Hindlimb muscle (tissue), 1 donor: Measurements from ENCODE around the gene ADD1. TPM values are rescaled to one million over a fixed set of nuclear protein-coding genes. Genes with fewer than 3 reads are reported as not detected.

Experiments used
- DNase-seq: peaks from one replicate; pipeline ENCODE4 v3.0.0-alpha.2; 2013
- polyA plus RNA-seq: library from polyadenylated mRNA; unstranded; fragments of 120-200 nt; gene quantifications from one replicate; pipeline ENCODE4 v1.2.1, GENCODE V29; 2013; ENCODE audit not compliant: insufficient read length

Gene ADD1
- polyA plus RNA-seq, 1 donor: 205 TPM

- DNase-seq: no peak
Measured at GRCh38 chr4:2924765-2925301, 81.2 kb downstream of the ADD1 start.

- DNase-seq: no peak
Measured at GRCh38 chr4:2925496-2925895, 81.9 kb downstream of the ADD1 start.

DNA sequence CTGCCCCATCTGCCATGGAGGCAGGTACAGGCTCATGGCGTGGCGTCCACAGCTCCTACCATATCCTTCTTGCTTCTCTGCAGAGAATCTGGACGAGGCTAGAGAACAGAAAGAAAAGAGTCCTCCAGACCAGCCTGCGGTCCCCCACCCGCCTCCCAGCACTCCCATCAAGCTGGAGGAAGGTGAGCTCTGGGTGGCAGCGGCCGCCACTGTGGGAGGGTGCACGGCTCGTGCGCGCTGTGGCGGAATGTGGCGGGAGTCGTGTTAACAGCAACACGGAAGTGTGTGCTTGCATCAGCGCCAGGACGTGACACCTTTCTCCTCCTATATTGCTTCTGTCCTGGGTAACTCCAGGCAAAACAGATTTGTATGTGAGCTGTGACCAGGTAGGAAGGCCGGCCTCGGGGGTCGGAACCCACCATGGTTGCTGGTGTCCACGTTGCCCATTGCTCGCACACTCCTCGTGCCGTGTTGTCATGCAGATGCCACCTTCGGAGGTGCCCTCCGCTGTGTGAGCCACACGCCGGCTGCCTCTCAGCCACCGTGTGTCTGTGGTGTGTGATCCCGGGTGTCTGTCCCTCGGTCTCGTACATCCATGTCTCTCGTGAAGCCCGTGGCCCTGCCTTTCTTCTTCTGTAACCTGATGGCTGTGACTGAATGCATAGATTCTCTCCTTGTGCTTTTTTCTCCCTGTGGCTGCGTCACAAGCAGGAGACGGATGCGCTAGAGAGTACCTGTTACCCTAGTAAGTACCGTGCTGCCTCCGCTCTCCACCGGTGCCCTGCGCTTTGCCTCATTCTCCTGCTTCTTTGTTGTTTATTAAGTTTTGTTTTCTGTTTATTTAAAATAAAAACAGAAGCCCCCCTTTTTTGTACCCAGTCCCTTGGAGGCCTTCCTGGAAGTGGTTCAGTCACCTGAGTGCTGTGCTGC, 82.6 kb downstream of the ADD1 start:
- DNase-seq: no peak

GRCh38 chr4:2927016-2927695, 83.5 kb downstream of the ADD1 start:
- DNase-seq: no peak

DNA sequence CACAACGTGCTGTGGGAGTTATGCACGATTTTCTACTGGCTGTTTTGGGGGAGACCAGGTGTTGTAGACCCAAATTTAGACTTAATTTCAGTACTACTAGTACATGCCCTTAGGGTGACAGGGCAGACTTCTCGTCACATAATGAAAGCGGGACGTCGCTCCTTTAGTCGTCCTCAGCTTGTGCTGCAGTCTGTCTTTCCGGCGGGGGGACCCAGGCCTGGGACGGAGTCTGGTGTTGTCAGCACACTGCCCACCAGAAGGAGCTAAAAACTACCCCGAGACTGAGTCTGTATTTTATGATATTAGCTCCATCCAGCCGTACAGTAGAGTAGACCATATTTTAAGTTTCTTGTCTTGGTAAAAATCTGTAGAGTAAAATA, 84.0 kb downstream of the ADD1 start:
- DNase-seq: no peak

- no peak for DNase-seq
Measured at GRCh38 chr4:2928242-2929176, 84.9 kb downstream of the ADD1 start.

DNA sequence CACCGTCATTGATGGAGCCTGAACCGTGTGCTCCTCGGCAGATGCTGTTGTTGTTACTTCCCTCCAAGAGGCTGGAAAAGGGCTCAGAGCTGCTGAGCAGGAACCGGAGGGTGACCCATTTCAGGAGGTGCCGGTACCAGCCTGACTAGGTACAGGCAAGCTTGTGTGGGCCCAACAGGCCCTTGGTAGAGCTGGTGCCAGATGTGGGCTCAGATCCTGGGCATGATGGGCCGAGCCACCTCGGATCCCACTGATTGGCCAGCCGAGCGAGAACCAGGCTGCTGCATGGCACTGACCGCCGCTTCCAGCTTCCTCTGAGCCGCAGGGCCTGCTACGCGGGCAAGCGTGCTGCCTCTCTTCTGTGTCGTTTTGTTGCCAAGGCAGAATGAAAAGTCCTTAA, 85.8 kb downstream of the ADD1 start:
- no peak for DNase-seq

DNA sequence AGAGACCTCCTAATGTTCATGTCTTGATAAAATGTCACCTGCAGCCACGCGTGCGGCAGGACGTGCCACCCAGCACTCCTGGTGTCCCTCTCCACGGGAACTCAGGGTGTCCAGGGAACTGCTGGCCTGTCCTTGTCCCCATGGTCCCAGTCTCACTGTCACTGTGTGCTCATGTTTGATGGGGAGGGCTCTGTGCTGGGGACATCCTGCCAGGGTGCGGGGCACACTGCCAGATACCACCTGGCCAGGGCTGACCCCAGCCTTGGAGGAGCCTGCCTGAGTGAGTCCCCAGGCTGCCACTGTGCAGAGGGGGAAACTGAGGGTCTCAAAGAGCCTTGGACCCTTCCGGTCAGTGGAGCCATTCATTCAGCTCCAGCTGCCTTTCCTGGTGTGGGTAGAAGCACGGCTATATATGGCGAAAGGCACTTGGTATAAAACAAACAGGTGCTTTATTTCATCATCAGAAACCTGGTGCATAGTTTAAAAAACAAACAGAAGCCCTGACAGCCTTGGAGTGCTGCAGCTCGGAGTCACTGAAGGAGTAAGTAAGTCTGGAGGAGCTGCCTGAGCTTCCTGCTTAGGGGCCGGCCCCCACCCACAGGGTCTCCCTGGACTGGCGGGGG, 86.6 kb downstream of the ADD1 start:
- no peak for DNase-seq

- no peak for DNase-seq
Measured at GRCh38 chr4:2930758-2931511, 87.3 kb downstream of the ADD1 start.

DNA sequence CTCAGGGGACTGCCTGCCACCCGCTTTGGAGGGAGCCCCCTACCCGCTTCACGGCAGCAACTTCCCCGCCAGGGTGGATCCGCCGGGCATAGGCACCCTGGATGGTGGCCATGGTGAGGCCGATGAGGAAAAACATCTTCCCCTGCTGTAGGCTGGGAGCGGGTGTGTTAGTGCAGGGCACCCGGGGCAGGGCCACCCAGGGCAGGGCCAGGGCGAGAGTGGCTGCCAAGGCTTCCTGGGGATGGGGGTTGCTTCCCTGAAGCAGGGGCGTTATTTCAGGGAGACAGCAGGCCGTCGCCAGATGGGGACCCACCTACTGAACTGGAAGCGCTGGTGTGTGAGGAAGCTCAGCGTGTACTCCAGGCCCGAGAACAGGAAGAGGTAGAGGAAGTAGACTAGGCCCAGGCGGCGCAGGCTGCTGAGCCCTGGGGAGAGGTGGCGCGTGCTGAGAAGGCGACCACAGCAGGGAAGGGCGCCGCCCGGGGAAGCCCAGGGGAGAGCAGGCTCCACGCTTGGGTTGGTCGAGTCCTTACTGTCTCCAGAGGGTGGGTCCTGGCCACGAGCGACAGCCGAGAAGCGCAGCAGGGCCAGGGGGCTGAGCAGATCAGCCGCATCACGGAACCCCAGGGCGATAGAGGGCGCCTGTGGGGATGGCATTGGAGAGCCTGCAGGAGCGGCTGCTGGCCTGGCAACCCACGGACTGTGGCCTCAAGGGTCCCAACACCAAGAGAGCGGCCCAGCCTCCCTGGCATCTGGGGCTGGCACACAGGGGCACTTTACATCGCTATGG, 88.1 kb downstream of the ADD1 start:
- no peak for DNase-seq

DNA sequence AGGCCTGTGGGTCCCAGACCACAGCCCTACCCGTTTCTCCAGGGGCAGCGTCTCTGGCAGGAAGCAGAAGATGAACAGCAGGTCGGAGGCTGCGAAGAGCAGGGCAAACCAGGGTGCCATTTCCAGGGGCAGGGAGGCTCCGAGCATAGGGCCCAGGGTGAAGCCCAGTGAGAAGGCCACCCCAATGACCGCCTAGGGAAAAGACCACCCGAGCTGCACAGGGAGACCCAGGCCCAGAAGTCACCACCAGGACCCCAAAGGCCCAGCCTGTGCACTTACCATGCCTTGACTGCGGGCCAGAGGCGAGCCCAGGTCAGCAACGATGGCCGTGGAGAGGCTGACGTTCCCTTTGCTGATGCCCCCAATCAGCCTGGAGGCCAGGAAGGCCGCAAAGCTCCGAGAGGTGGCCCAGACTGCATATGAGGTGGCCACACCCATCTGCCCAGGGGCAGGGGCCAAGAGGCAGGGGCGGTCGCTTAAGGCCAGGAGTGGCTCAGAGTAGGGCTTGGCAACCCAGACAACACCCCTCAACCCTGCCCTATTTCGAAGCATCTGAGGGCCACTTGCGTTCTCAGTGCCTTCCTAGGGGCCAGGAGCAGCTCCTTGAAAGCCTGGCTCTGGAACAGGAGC, 88.8 kb downstream of the ADD1 start:
- no peak for DNase-seq

- no peak for DNase-seq
Measured at GRCh38 chr4:2932951-2933565, 89.4 kb downstream of the ADD1 start.

- DNase-seq: no peak
Measured at GRCh38 chr4:2933566-2934076, 90.0 kb downstream of the ADD1 start.

DNA sequence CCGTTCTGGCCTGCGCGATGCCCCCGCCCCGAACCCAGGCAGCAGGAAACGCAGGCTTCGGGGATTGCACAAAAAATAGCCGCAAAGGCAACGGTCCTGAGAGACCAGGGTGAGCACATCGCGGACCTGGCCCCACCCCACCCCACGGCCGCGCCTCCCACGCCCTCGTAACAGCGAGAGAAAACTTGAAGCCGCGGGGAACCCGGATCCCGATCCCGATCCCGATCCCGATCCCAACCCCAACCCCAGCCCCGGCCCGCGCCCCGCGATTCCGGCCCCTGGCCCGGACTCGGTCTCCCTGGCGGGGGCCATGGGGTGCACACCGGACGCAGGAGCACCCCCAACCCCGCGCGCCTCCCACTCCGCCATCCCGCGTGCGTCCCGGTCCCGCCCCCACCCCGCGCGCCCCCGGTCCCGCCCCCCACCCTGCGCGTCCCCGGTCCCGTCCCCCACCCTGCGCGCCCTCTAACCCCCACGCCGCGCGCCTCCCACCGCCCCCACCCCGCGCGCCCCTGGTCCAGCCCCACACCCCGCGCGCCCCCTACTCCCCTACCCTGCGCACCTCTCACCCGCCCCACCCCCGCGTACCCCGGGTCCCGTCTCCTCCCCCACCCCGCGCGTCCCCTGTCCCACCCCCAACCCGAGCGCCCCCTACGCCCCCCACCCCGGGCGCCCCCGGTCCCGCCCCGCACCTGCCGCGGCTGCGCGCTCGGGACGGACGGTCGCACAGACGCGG, 90.6 kb downstream of the ADD1 start:
- DNase-seq: no peak

DNA sequence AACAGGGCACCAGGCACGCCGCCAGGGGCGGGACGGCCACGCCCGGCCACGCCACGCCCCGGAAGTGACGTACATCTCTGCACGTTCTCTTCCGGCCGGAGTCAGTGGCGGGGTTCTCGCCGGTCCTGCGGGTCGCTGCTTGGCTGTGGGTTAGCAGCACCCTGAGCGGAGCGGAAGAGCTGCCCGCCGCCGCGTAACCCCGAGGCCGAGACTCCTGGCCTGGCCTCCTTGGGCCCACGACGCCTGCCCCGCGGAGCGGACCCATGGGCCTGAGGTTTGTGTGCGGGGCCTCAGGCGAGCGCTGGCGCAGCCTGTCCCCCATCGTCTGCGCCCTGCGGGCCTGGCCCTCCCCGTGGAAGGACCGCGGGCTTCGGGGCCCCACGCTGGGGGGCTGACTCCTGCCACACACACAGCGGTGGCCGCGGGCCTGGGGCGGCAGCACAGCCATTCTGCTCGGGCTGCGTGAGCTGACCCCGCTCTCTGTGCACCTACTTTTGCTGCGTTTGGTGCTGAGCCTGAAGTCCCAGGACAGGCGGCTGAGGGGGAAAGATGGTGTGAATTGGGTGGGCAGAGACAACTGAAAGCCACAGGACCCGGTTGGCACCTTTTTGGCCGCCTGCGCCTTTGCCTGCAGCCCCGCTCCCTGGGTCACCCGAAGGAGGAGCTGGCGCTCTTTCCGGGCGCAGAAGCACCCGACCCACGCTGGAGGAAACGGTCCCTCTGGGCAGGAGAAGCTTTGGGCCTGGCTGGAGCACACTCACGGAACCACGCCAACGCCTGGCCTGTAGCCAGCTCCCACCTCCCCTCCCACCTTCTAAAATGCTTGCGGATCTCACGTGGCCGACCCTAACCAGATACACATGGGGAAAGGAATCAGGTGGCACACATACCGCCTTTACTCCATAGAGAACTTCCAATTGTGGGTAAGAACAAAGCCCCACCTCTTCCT, 91.4 kb downstream of the ADD1 start:
- DNase-seq: peak; percentile 93

DNA sequence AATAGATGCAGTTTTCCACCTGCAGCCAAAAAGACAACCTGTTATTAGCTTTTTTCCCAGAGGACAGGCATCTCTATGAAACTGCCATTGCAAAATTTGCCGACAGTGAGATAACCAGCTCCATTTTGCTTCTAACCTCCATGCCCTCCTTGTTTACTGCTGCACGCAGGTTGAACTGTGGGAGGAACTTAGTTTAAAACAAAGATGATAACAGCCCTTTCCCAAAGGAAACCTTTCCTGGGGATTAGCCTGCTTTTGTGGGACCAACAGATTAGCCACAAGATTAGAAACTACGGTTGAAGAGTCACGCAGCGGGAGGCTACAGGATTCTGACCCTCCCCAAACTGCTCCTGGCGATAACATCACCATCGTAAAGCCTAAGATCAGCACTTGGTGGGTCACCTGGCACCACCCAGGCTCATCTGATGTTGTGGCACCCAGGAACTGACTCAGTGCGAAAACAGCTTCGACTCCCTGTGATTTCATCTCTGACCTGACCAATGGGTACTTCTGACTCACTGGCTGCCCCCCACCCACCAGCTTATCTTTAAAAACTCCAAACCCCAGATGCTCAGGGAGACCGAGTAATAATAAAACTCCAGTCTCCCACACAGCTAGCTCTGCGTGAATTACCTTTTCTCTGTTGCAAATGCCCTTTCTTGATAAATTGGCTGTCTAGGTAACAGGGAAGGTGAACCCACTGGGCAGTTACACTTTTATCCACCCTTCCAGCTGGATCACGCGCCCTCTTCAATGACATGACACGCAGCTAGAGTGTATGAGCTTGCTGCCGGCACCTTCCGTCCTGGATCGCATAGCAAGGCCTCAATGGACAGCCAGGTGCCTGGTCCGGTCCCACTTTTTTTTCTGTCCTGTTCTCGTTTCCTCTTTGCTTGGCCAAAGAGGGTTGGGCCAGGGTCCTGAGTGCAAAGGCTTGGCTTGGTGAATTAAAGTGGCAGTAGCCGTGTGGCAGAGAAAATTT, 92.4 kb downstream of the ADD1 start:
- no peak for DNase-seq
